Skeletal muscle tissue (tissue), 4 donors: Measurements from ENCODE around the gene AAMP. TPM values are rescaled to one million over a fixed set of nuclear protein-coding genes. Genes with fewer than 3 reads are reported as not detected.

Source experiments
- H3K27ac ChIP-seq: one replicate; pipeline ENCODE4 v1.7.0; 2013; ENCODE audit warnings: mild to moderate bottlenecking, low read depth, low read length, inconsistent platforms
- H3K27me3 ChIP-seq, 3 donors: one replicate each; pipeline ENCODE4 v1.7.0; 2013; ENCODE audit warnings: low read length in 3 of 3; ENCODE audit not compliant: control insufficient read depth in 3 of 3, insufficient read depth in 3 of 3
- H3K36me3 ChIP-seq, 3 donors: one replicate each; pipeline ENCODE4 v1.7.0; 2013; ENCODE audit warnings: low read length in 3 of 3; ENCODE audit not compliant: control insufficient read depth in 3 of 3, insufficient read depth in 3 of 3
- H3K4me1 ChIP-seq, 3 donors: one replicate each; pipeline ENCODE4 v1.7.0; 2013; ENCODE audit warnings: low read length in 3 of 3, mild to moderate bottlenecking in 3 of 3; ENCODE audit not compliant: control insufficient read depth in 3 of 3, insufficient read depth in 3 of 3
- H3K4me3 ChIP-seq, 3 donors: one replicate each; pipeline ENCODE4 v1.7.0; 2013; ENCODE audit warnings: low read length in 3 of 3
- H3K9ac ChIP-seq, 3 donors: one replicate each; pipeline ENCODE4 v1.7.0; 2013; ENCODE audit warnings: low read length in 3 of 3, mild to moderate bottlenecking in 3 of 3, moderate library complexity in 2 of 3, low read depth in 1 of 3
- H3K9me3 ChIP-seq, 3 donors: one replicate each; pipeline ENCODE4 v1.7.0; 2013; ENCODE audit warnings: low read length in 3 of 3; ENCODE audit not compliant: control insufficient read depth in 3 of 3
- total RNA-seq: library from RNA; depleted of rRNA; stranded (reverse); fragments of >200 nt; gene quantifications from one replicate; pipeline ENCODE4 v1.2.3, GENCODE V29; 2014
- donor health status: Osteomylitis.

The AAMP gene
- total RNA-seq, 1 donor from 2014 or later, result 121 TPM

GRCh38 chr2:218230882-218231281, 39.1 kb downstream of the AAMP start:
- no peaks in the 10 kb centered on the region for H3K9me3 ChIP-seq
- H3K4me1 ChIP-seq, result peaks cover 0 to 19% (median 2%) of the 10 kb centered on the region in 3 donors
- no peak overlapping the region for H3K4me3 ChIP-seq
- peaks cover 34 to 66% (median 50%) of the 10 kb centered on the region in 3 donors for H3K36me3 ChIP-seq
- H3K27me3 ChIP-seq, result no peaks in the 10 kb centered on the region
- no peak overlapping the region for H3K27ac ChIP-seq
- H3K9ac ChIP-seq, result no peak overlapping the region

DNA sequence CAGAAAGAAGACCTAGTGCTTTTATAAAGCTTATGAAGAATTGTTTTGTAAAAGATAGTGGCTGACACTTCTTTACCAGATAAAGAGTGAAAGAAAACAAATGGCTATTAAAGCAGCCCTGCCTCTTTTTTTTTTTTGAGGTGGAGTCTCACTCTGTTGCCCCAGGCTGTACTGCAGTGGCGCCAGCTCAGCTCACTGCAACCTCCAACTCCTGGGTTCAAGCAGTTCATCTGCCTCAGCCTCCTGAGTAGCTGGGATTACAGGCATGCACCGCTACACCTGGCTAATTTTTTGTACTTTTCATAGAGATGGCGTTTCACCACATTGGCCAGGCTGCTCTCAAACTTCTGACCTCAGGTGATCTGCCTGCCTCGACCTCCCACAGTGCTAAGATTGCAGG, 40.1 kb downstream of the AAMP start:
- H3K9ac ChIP-seq, result no peak overlapping the region
- H3K4me3 ChIP-seq, result no peak overlapping the region
- no peaks in the 10 kb centered on the region for H3K27me3 ChIP-seq
- H3K9me3 ChIP-seq, result no peaks in the 10 kb centered on the region
- H3K27ac ChIP-seq, result no peak overlapping the region
- H3K36me3 ChIP-seq, result peaks cover 27 to 59% (median 47%) of the 10 kb centered on the region in 3 donors
- H3K4me1 ChIP-seq, result peaks cover 0 to 25% (median 6%) of the 10 kb centered on the region in 3 donors

DNA sequence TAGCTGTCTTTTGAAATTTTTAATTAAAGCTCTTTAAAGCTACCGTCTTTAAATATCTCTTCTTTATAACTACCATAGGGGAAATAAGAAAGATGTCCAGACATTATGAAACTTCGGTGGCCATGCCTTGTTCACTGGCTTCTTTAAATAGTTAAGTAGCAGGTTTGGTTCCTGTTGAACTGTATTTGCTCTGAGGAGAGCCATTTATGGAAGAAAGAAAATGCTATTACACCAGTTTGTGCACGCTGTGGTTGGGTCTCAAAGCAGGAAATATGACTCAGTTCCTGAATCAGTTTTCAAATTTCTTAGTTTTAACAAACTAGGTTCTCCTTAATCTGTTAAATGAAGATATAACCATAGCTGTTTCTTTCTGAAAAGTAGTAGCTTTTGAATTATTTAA, 40.7 kb downstream of the AAMP start:
- Histone ChIP-seq H3K27me3 (no peaks in the 10 kb centered on the region), H3K9ac (no peak overlapping the region), H3K27ac (peak overlapping the region; percentile 26), H3K9me3 (no peaks in the 10 kb centered on the region), H3K4me3 (no peak overlapping the region), H3K4me1 (peaks cover 0 to 29% (median 11%) of the 10 kb centered on the region in 3 donors), H3K36me3 (peaks cover 27 to 56% (median 49%) of the 10 kb centered on the region in 3 donors)

GRCh38 chr2:218228366-218229090, 41.4 kb downstream of the AAMP start:
- H3K9me3 ChIP-seq, result no peaks in the 10 kb centered on the region
- H3K27ac ChIP-seq, result peak overlapping the region; percentile 26
- no peak overlapping the region for H3K4me3 ChIP-seq
- H3K4me1 ChIP-seq, result peaks cover 4 to 34% (median 18%) of the 10 kb centered on the region in 3 donors
- H3K27me3 ChIP-seq, result no peaks in the 10 kb centered on the region
- H3K9ac ChIP-seq, result no peak overlapping the region
- peaks cover 25 to 51% (median 43%) of the 10 kb centered on the region in 3 donors for H3K36me3 ChIP-seq

DNA sequence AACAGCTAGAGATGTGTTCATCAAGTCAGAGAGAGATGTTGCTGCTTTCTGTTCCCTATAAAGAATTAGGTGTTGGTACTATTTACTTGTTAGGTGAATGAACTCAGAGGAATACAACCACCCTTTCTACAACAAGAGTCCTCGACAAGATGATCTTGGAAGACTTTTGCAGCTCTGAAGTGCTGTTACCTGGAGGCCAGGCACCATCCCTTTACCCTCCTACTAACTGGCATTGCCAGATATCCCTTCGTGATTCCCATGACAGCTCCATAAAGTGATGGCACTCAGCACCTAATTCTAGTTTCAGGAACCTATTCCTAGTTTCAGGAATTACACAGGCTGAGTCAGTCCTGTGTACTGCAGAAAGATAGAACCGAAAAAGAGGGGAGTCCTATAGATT, 43.0 kb downstream of the AAMP start:
- H3K4me3 ChIP-seq, result no peak overlapping the region
- peaks cover 19 to 42% (median 41%) of the 10 kb centered on the region in 3 donors for H3K36me3 ChIP-seq
- peaks cover 21 to 49% (median 33%) of the 10 kb centered on the region in 3 donors for H3K4me1 ChIP-seq
- no peak overlapping the region for H3K9ac ChIP-seq
- H3K27ac ChIP-seq, result no peak overlapping the region
- H3K27me3 ChIP-seq, result no peaks in the 10 kb centered on the region
- H3K9me3 ChIP-seq, result no peaks in the 10 kb centered on the region

GRCh38 chr2:218224186-218224585, 45.8 kb downstream of the AAMP start:
- peak overlapping the region; percentile 23 for H3K27ac ChIP-seq
- peaks cover 48 to 64% (median 60%) of the 10 kb centered on the region in 3 donors for H3K4me1 ChIP-seq
- H3K9ac ChIP-seq, result no peak overlapping the region
- H3K9me3 ChIP-seq, result no peaks in the 10 kb centered on the region
- no peak overlapping the region for H3K4me3 ChIP-seq
- H3K27me3 ChIP-seq, result no peaks in the 10 kb centered on the region
- H3K36me3 ChIP-seq, result peaks cover 12 to 24% (median 24%) of the 10 kb centered on the region in 3 donors

DNA sequence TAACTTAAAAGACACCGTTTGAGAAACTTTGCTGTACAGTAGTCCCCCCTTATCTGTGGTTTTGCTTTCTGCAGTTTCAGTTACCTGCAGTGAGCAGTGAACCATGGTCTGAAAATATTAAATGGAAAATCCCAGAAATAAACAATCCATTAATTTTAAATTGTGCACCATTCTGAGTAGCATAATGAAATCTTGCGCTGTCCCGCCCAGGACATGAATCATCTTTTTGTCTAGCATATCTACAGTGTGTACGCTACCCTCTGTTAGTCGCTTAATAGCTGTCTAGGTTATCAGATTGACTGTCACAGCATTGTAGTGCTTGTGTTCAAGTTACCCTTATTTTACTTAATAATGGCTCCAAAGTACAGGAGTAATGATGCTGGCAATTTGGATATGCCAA, 46.9 kb downstream of the AAMP start:
- Histone ChIP-seq H3K4me1 (peaks cover 59 to 68% (median 67%) of the 10 kb centered on the region in 3 donors), H3K27ac (peak overlapping the region; percentile 94), H3K9me3 (no peaks in the 10 kb centered on the region), H3K27me3 (no peaks in the 10 kb centered on the region), H3K36me3 (peaks cover 12 to 19% (median 15%) of the 10 kb centered on the region in 3 donors), H3K4me3 (no peak overlapping the region), H3K9ac (no peak overlapping the region)

- peak overlapping the region in 1 of 3 donors; percentile 13 for H3K4me3 ChIP-seq
- H3K4me1 ChIP-seq, result peaks cover 67 to 81% (median 76%) of the 10 kb centered on the region in 3 donors
Measured at GRCh38 chr2:218221000-218221399, 48.9 kb downstream of the AAMP start.

DNA sequence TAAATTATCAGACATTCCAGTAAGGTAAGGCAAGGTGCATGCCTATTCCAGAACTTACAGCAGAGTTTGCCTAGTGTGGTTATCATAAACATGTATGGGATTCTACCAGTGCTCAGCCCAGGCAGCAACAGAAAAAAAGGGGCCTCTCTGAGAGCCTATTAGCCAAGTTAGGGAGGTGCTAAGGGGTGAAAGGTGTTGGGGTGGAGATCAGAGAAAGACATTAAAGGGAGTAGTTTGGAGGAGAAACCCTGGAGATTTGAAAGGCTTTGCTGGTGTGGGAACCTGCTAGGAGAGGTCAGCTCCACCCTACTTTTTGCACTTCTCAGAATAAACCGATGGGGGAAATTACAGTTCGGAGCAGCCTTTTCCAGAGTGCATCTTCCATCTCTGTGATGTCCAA, 50.0 kb downstream of the AAMP start:
- H3K27me3 ChIP-seq, result no peaks in the 10 kb centered on the region
- peaks cover 3 to 6% (median 4%) of the 10 kb centered on the region in 3 donors for H3K36me3 ChIP-seq
- peak overlapping the region; percentile 94 for H3K27ac ChIP-seq
- H3K4me3 ChIP-seq, result peak overlapping the region; percentile 7 to 49 (median 30)
- peaks cover 67 to 78% (median 74%) of the 10 kb centered on the region in 3 donors for H3K4me1 ChIP-seq
- H3K9me3 ChIP-seq, result no peaks in the 10 kb centered on the region
- H3K9ac ChIP-seq, result peak overlapping the region; percentile 58 to 96 (median 93)

More at GRCh38 chr2:218221000-218221399, 48.9 kb downstream of the AAMP start:
- Histone ChIP-seq H3K36me3 (peaks cover 6 to 10% (median 8%) of the 10 kb centered on the region in 3 donors), H3K9ac (peak overlapping the region in 2 of 3 donors; percentile 15 to 96), H3K27me3 (no peaks in the 10 kb centered on the region), H3K27ac (peak overlapping the region; percentile 94), H3K9me3 (no peaks in the 10 kb centered on the region)
